K562 (cell line): ENCODE results near the gene STK36. TPM values are rescaled to one million over a fixed set of nuclear protein-coding genes. Genes with fewer than 3 reads are reported as not detected.
A peak's percentile ranks its signal among the peaks of the same experiment; 100 is the strongest.

Source experiments
- ARHGAP35 ChIP-seq: fragments of 450-650 bp; IDR thresholded peaks from 2 replicates; pipeline ENCODE4 v1.6.1; 2018; ENCODE audit not compliant: partially characterized antibody
- CREB3L1 ChIP-seq: fragments of 450-650 bp; IDR thresholded peaks from 2 replicates; pipeline ENCODE4 v1.6.1; 2014; ENCODE audit warnings: low read depth, mild to moderate bottlenecking, moderate library complexity, borderline replicate concordance
- EGR1 ChIP-seq: fragments of 450-650 bp; conservative IDR thresholded peaks from 2 replicates; pipeline ENCODE4 v1.6.1; 2017; ENCODE audit warnings: mild to moderate bottlenecking
- GABPA ChIP-seq: fragments of 200-800 bp; sonication (Bioruptor generic); conservative IDR thresholded peaks from 2 replicates; pipeline ENCODE4 v1.6.1; 2016; ENCODE audit warnings: low read depth, missing genetic modification characterization, missing compliant biosample characterization
- HMGN3 ChIP-seq: IDR thresholded peaks from 2 replicates; pipeline ENCODE4 v1.6.1; 2011; ENCODE audit warnings: borderline replicate concordance, low read depth, mild to moderate bottlenecking, mixed read lengths, low read length; ENCODE audit not compliant: insufficient read length; ENCODE audit errors: extremely low read depth
- HNRNPLL ChIP-seq: fragments of 200-400 bp; formaldehyde crosslinking; IDR thresholded peaks from 2 replicates; pipeline ENCODE4 v1.6.1; 2017; ENCODE audit warnings: low read length, low read depth, mild to moderate bottlenecking; ENCODE audit not compliant: poor library complexity, severe bottlenecking
- KDM5B ChIP-seq: fragments of 200-600 bp; sonication (generic); IDR thresholded peaks from 2 replicates; pipeline ENCODE4 v1.6.1; 2012; ENCODE audit warnings: low read depth, mild to moderate bottlenecking, moderate library complexity, low read length, control low read depth, inconsistent platforms; ENCODE audit not compliant: insufficient replicate concordance
- REST ChIP-seq, 2 experiments: fragments of 450-650 bp; formaldehyde crosslinking in 1 of 2; IDR thresholded peaks; 2 replicates each; pipeline versions ENCODE4 v1.4.0 to v1.6.1; 2014 to 2020; ENCODE audit warnings: mild to moderate bottlenecking in 2 of 2, borderline replicate concordance in 1 of 2, low read depth in 1 of 2
- SRF ChIP-seq, 2 experiments: fragments of 250-450, 450-650 bp in 1 of 2; sonication (Bioruptor Pico) in 1 of 2; sonication (generic) in 1 of 2; formaldehyde crosslinking; IDR thresholded peaks; 2 replicates each; pipeline versions ENCODE4 v1.5.0 to v1.5.1; 2020 to 2022; ENCODE audit warnings: mild to moderate bottlenecking in 1 of 2, missing genetic modification reagents in 1 of 2
- TAL1 ChIP-seq: fragments of 450-650 bp; IDR thresholded peaks from 2 replicates; pipeline ENCODE4 v1.6.1; 2016; ENCODE audit warnings: mild to moderate bottlenecking
- VEZF1 ChIP-seq: fragments of 200-800 bp; sonication (Bioruptor generic); IDR thresholded peaks from 2 replicates; pipeline ENCODE4 v1.6.1; 2017; ENCODE audit warnings: missing genetic modification characterization, missing compliant biosample characterization
- ZNF12 ChIP-seq: sonication (generic); formaldehyde crosslinking; IDR thresholded peaks from 2 replicates; pipeline ENCODE4 v1.4.0; 2020; ENCODE audit warnings: mild to moderate bottlenecking, missing genetic modification reagents
- ZNF24 ChIP-seq: fragments of 450-650 bp; IDR thresholded peaks from 2 replicates; pipeline ENCODE4 v1.6.1; 2016
- ZNF778 ChIP-seq: fragments of 450-650 bp; formaldehyde crosslinking; IDR thresholded peaks from 2 replicates; pipeline ENCODE4 v1.4.0; 2020; ENCODE audit warnings: mild to moderate bottlenecking, moderate library complexity
- polyA plus RNA-seq, 8 experiments: library from polyadenylated mRNA; depleted of rRNA in 4 of 8; stranded (reverse) in 5 of 8; unstranded in 3 of 8; fragments of >200 nt; fragmentation: Nextera tagmentation in 2 of 8; fragmentation: Illumina TruSeq in 1 of 8; extraction: Ambion mirVana in 2 of 8; extraction: Trizol in 1 of 8; gene quantifications; 2 replicates each; pipeline versions ENCODE4 v1.2.1 to v1.2.3, GENCODE V29; 2011 to 2014; ENCODE audit warnings: inconsistent platforms in 1 of 8, missing spikeins in 1 of 8
- total RNA-seq, 7 experiments: library from RNA; depleted of rRNA in 6 of 7; stranded (reverse); fragments of >200 nt in 6 of 7; fragmentation: Illumina TruSeq in 2 of 7; extraction: Trizol in 2 of 7; gene quantifications; 2 replicates each; pipeline versions ENCODE4 v1.2.1 to v1.2.3, GENCODE V29; 2011 to 2021; ENCODE audit warnings: low replicate concordance in 1 of 7

Gene STK36
- total and polyA plus RNA-seq, 9 of the 15 experiments (the other 6 are each of a cell fraction or from before 2014, with no cell fraction given): 3.5 to 12.4 (median 6.7) TPM

GRCh38 chr2:218710687-218711549 is 39.0 kb downstream of the STK36 start, which contains the start of gene TTLL4 (continued):
- TF ChIP-seq REST (IDR thresholded peaks at IDR 0.05; ENCODE audit: borderline replicate concordance): peak; percentile 37; the same call in 1 of the 2 replicates
- no peak for TF ChIP-seq REST (CRISPR knock-in tag; IDR thresholded peaks at IDR 0.05; ENCODE audit: low read depth)
- TF ChIP-seq ZNF12 (CRISPR knock-in tag): peak; percentile 75; the same call in 1 of the 2 replicates
- TF ChIP-seq SRF (CRISPR knock-in tag; IDR thresholded peaks at IDR 0.05): peak in 1 of 2 experiments; percentile 27; a peak in 1 of 4 replicates
- TF ChIP-seq VEZF1: peak; percentile 85
- peak; percentile 70 for TF ChIP-seq KDM5B
- TF ChIP-seq ARHGAP35: no peak
- TF ChIP-seq ZNF778 (CRISPR knock-in tag): no peak
- 0 out of 2 replicates have a peak, but pooled peaks have one; percentile 12 for TF ChIP-seq EGR1
- TF ChIP-seq GABPA: peak; percentile 47
- TF ChIP-seq HNRNPLL: peak; percentile 99
- 0 out of 2 replicates have a peak, but pooled peaks have one; percentile 41 for TF ChIP-seq CREB3L1
- no peak for TF ChIP-seq TAL1
- TF ChIP-seq ZNF24: peak; percentile 60; the same call in 1 of the 2 replicates
- TF ChIP-seq HMGN3: peak; percentile 61
